GM12878 (cell line): ENCODE measurements around the gene CUL9. TPM values are rescaled to one million over a fixed set of nuclear protein-coding genes. Genes with fewer than 3 reads are reported as not detected.

ENCODE experiments used
- ASH2L ChIP-seq: fragments of 300-600, 200-600 bp; sonication (generic); IDR thresholded peaks from 2 replicates; pipeline ENCODE4 v1.6.1; 2017; ENCODE audit warnings: low read depth, mild to moderate bottlenecking, borderline replicate concordance
- ATF7 ChIP-seq: fragments of 450-650 bp; IDR thresholded peaks from 2 replicates; pipeline ENCODE4 v1.6.1; 2016; ENCODE audit warnings: low read depth, mild to moderate bottlenecking
- CBFB ChIP-seq: IDR thresholded peaks from 2 replicates; pipeline ENCODE4 v1.6.1; 2016; ENCODE audit warnings: antibody characterized with exemption, low read depth
- CHD2 ChIP-seq: IDR thresholded peaks from 2 replicates; pipeline ENCODE4 v1.6.1; 2011; ENCODE audit warnings: low read depth, low read length, improper control_type of control experiment, borderline replicate concordance
- CREB1 ChIP-seq: IDR thresholded peaks from 2 replicates; pipeline ENCODE4 v1.6.1; 2012; ENCODE audit warnings: low read depth, mild to moderate bottlenecking, inconsistent platforms
- ELK1 ChIP-seq: IDR thresholded peaks from 2 replicates; pipeline ENCODE4 v1.6.1; 2012; ENCODE audit warnings: low read depth, low read length, improper control_type of control experiment
- IKZF2 ChIP-seq, 2 experiments: fragments of 450-650 bp; IDR thresholded peaks; 2 replicates each; pipeline ENCODE4 v1.6.1; 2017; ENCODE audit warnings: mild to moderate bottlenecking in 2 of 2, moderate library complexity in 2 of 2
- JUNB ChIP-seq: IDR thresholded peaks from 2 replicates; pipeline ENCODE4 v1.6.1; 2016; ENCODE audit warnings: antibody characterized with exemption, mild to moderate bottlenecking
- KAT2A ChIP-seq: conservative IDR thresholded peaks from 2 replicates; pipeline ENCODE4 v1.6.1; 2011; ENCODE audit warnings: low read depth, low read length; ENCODE audit not compliant: control insufficient read depth
- MTA2 ChIP-seq: fragments of 450-650 bp; IDR thresholded peaks from 2 replicates; pipeline ENCODE4 v1.6.1; 2016; ENCODE audit warnings: low read depth, mild to moderate bottlenecking, moderate library complexity
- NFXL1 ChIP-seq: fragments of 450-650 bp; IDR thresholded peaks from 2 replicates; pipeline ENCODE4 v1.6.1; 2017; ENCODE audit warnings: antibody characterized with exemption, mild to moderate bottlenecking, borderline replicate concordance
- PML ChIP-seq: IDR thresholded peaks from 2 replicates; pipeline ENCODE4 v1.6.1; 2012; ENCODE audit warnings: low read length, inconsistent platforms
- POU2F2 ChIP-seq: IDR thresholded peaks from 3 replicates; pipeline ENCODE4 v1.6.1; 2011; ENCODE audit warnings: low read depth, mild to moderate bottlenecking, low read length, borderline replicate concordance
- RAD51 ChIP-seq: fragments of 450-650 bp; IDR thresholded peaks from 2 replicates; pipeline ENCODE4 v1.6.1; 2016; ENCODE audit warnings: moderate library complexity, mild to moderate bottlenecking, inconsistent platforms
- RCOR1 ChIP-seq: conservative IDR thresholded peaks from 2 replicates; pipeline ENCODE4 v1.6.1; 2012; ENCODE audit warnings: low read depth, low read length, improper control_type of control experiment
- RFX5 ChIP-seq: IDR thresholded peaks from 2 replicates; pipeline ENCODE4 v1.6.1; 2011; ENCODE audit warnings: low read depth, low read length, improper control_type of control experiment
- SMAD1 ChIP-seq: fragments of 450-650 bp; IDR thresholded peaks from 2 replicates; pipeline ENCODE4 v1.6.1; 2018; ENCODE audit warnings: mild to moderate bottlenecking, low read depth; ENCODE audit not compliant: partially characterized antibody
- TAF1 ChIP-seq: IDR thresholded peaks from 2 replicates; pipeline ENCODE4 v1.6.1; 2011; ENCODE audit warnings: mild to moderate bottlenecking, low read depth, low read length, borderline replicate concordance
- ZNF622 ChIP-seq: fragments of 450-650 bp; IDR thresholded peaks from 2 replicates; pipeline ENCODE4 v1.6.1; 2017; ENCODE audit warnings: mild to moderate bottlenecking, inconsistent platforms
- polyA plus RNA-seq, 11 experiments: library from polyadenylated mRNA; depleted of rRNA in 4 of 11; unstranded in 6 of 11; stranded (reverse) in 5 of 11; fragments of >200 nt; fragmentation: Nextera tagmentation in 4 of 11; fragmentation: Illumina TruSeq in 1 of 11; extraction: Ambion mirVana in 4 of 11; extraction: Trizol in 1 of 11; gene quantifications; 1 replicate in 1 of 11; 2 replicates in 10 of 11; pipeline versions ENCODE4 v1.2.1 to v1.2.3, GENCODE V29; 2011 to 2016; ENCODE audit warnings: inconsistent platforms in 2 of 11, missing spikeins in 2 of 11, low read depth in 1 of 11
- total RNA-seq, 4 experiments: library from RNA; depleted of rRNA in 3 of 4; stranded (reverse); fragments of >200 nt in 3 of 4; fragmentation: Illumina TruSeq in 1 of 4; extraction: Trizol in 1 of 4; gene quantifications; 2 replicates each; pipeline versions ENCODE4 v1.2.1 to v1.2.3, GENCODE V29; 2013 to 2021
- TF ChIP-seq, protein P1 (sequence below): fragments of 450-650 bp; IDR thresholded peaks from 2 replicates; pipeline ENCODE4 v1.6.1; 2016; ENCODE audit warnings: mild to moderate bottlenecking, moderate library complexity, borderline replicate concordance
- TF ChIP-seq, protein P2 (sequence below): IDR thresholded peaks from 2 replicates; pipeline ENCODE4 v1.6.1; 2011; ENCODE audit warnings: low read depth, mild to moderate bottlenecking, low read length, moderate library complexity, borderline replicate concordance; ENCODE audit errors: extremely low read depth
- TF ChIP-seq, protein P3 (sequence below): IDR thresholded peaks from 2 replicates; pipeline ENCODE4 v1.6.1; 2012; ENCODE audit warnings: low read depth, low read length, improper control_type of control experiment

CUL9 gene
- total and polyA plus RNA-seq, 10 of the 15 experiments (the other 5 are each of a cell fraction or from before 2014, with no cell fraction given) = 1.2 to 48.3 (median 17.2) TPM

DNA sequence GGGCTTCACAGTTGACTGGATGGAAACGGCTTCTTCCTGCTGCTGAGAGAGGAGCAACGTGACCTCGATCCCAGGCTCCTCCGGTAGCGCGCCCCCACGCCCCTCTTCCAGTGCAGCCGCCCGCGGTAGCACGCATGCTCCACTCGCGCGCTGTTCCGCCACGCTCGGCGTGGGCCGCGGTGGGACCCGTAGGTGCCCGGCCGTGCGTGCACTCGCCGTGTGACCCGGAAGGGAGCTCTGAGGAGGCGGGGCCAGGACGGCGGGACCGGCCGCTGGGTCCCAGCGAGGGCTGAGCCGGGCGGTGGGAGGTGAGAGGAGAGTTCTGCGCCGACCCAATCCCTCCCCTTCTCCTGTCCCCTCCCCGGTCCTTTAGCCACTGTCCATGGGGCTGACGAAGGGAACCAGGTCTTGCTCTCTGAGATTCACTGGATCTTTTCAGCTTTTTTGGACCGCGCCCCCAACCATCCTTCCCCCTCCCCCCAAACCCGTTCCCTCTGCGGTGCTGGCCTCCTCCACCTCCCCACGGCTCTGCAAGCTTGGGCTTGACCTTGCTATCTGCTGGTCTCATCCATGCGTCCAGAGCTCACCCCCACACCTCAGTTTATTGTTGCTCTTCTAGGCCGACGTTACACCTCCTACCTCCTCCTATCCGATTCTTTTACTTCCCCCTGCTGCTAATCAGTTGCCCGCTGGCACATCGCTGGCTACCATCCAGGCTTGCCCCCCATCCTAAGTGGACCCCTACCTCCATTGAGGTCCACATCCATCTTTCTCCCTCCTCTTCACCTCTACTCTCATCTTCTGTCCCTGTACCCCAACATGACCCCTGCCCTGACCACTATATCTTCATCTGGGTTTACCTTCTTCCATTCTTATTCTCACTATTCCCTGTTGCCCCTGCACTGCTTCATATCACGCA, at the start of gene CUL9 (continued):
- TF ChIP-seq SMAD1 (no peak), CREB1 (0 out of 2 replicates have a peak, but pooled peaks have one; percentile 66), CBFB (no peak), KAT2A (no peak), ATF7 (peak; percentile 82), ASH2L (no peak), TAF1 (no peak), RCOR1 (no peak), JUNB (no peak), RFX5 (no peak), CHD2 (0 out of 2 replicates have a peak, but pooled peaks have one; percentile 57), NFXL1 (no peak), MTA2 (no peak), IKZF2 (IDR thresholded peaks at IDR 0.05) (peak; percentile 7 to 15; a peak in 2 of 4 replicates), ELK1 (peak; percentile 58; the same call in 1 of the 2 replicates), PML (0 out of 2 replicates have a peak, but pooled peaks have one; percentile 36), RAD51 (no peak), POU2F2 (peak; percentile 81; the same call in 2 of the 3 replicates), ZNF622 (no peak)
- TF ChIP-seq, protein P1, sequence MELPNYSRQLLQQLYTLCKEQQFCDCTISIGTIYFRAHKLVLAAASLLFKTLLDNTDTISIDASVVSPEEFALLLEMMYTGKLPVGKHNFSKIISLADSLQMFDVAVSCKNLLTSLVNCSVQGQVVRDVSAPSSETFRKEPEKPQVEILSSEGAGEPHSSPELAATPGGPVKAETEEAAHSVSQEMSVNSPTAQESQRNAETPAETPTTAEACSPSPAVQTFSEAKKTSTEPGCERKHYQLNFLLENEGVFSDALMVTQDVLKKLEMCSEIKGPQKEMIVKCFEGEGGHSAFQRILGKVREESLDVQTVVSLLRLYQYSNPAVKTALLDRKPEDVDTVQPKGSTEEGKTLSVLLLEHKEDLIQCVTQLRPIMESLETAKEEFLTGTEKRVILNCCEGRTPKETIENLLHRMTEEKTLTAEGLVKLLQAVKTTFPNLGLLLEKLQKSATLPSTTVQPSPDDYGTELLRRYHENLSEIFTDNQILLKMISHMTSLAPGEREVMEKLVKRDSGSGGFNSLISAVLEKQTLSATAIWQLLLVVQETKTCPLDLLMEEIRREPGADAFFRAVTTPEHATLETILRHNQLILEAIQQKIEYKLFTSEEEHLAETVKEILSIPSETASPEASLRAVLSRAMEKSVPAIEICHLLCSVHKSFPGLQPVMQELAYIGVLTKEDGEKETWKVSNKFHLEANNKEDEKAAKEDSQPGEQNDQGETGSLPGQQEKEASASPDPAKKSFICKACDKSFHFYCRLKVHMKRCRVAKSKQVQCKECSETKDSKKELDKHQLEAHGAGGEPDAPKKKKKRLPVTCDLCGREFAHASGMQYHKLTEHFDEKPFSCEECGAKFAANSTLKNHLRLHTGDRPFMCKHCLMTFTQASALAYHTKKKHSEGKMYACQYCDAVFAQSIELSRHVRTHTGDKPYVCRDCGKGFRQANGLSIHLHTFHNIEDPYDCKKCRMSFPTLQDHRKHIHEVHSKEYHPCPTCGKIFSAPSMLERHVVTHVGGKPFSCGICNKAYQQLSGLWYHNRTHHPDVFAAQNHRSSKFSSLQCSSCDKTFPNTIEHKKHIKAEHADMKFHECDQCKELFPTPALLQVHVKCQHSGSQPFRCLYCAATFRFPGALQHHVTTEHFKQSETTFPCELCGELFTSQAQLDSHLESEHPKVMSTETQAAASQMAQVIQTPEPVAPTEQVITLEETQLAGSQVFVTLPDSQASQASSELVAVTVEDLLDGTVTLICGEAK = no peak
- TF ChIP-seq, protein P2, sequence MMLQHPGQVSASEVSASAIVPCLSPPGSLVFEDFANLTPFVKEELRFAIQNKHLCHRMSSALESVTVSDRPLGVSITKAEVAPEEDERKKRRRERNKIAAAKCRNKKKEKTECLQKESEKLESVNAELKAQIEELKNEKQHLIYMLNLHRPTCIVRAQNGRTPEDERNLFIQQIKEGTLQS = no peak
- TF ChIP-seq, protein P3, sequence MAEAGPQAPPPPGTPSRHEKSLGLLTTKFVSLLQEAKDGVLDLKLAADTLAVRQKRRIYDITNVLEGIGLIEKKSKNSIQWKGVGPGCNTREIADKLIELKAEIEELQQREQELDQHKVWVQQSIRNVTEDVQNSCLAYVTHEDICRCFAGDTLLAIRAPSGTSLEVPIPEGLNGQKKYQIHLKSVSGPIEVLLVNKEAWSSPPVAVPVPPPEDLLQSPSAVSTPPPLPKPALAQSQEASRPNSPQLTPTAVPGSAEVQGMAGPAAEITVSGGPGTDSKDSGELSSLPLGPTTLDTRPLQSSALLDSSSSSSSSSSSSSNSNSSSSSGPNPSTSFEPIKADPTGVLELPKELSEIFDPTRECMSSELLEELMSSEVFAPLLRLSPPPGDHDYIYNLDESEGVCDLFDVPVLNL = 0 out of 2 replicates have a peak, but pooled peaks have one; percentile 15
